Caco-2 (cell line): ENCODE measurements around the gene PDHB. TPM values are rescaled to one million over a fixed set of nuclear protein-coding genes. Genes with fewer than 3 reads are reported as not detected.
A peak's percentile ranks its signal among the peaks of the same experiment; 100 is the strongest.

Experiments used
- BruUV-seq: library from RNA; stranded (reverse); fragments of 400-500 nt; replicated peaks from 2 replicates; lab custom pipeline; 2021; lab: Mats Ljungman, UMichigan
- CTCF ChIA-PET: fragments of 300-600 bp; sonication (Branson Sonifier 250); formaldehyde crosslinking; loops from one replicate; lab custom pipeline; 2022; ENCODE audit warnings: antibody characterized with exemption; lab: Charles Lee
- POLR2A ChIA-PET: fragments of 300-600 bp; sonication (Branson Sonifier 250); formaldehyde crosslinking; loops from one replicate; lab custom pipeline; 2022; ENCODE audit warnings: antibody characterized with exemption; lab: Charles Lee
- DNase-seq, 2 experiments: peaks; one replicate each; pipeline versions ENCODE4 v3.0.0 to v3.0.0-alpha.2; 2020 to 2022
- H3K27me3 ChIP-seq: replicated peaks from 2 replicates; pipeline ENCODE4 v1.6.0; 2011; ENCODE audit warnings: low read length; ENCODE audit not compliant: control insufficient read depth, insufficient read depth
- H3K36me3 ChIP-seq: 2 replicates; pipeline ENCODE4 v1.5.1; 2011; ENCODE audit warnings: low read length; ENCODE audit not compliant: control insufficient read depth, insufficient read depth
- H3K4me1 ChIP-seq: fragments of 250-450 bp; sonication (Bioruptor Pico); 2 replicates; pipeline ENCODE4 v1.5.1; 2020; ENCODE audit warnings: mild to moderate bottlenecking
- H3K4me3 ChIP-seq: 2 replicates; pipeline ENCODE4 v1.5.1; 2011; ENCODE audit warnings: low read depth, mild to moderate bottlenecking, control low read depth, low read length
- H3K9me3 ChIP-seq: fragments of 250-450 bp; sonication (Bioruptor Pico); 2 replicates; pipeline ENCODE4 v1.5.1; 2020; ENCODE audit warnings: mild to moderate bottlenecking, moderate library complexity
- H3K27ac Mint-ChIP-seq: one replicate; pipeline ENCODE4 v1.8.0; 2022; ENCODE audit warnings: mixed read lengths; ENCODE audit not compliant: unreplicated experiment
- H3K27me3 Mint-ChIP-seq: one replicate; pipeline ENCODE4 v1.8.0; 2022; ENCODE audit warnings: mixed read lengths; ENCODE audit not compliant: insufficient read depth, unreplicated experiment
- H3K36me3 Mint-ChIP-seq: one replicate; pipeline ENCODE4 v1.8.0; 2022; ENCODE audit warnings: mild to moderate bottlenecking, mixed read lengths; ENCODE audit not compliant: insufficient read depth, unreplicated experiment
- H3K4me1 Mint-ChIP-seq: one replicate; pipeline ENCODE4 v1.8.0; 2022; ENCODE audit warnings: low read depth, mixed read lengths; ENCODE audit not compliant: unreplicated experiment
- H3K4me3 Mint-ChIP-seq: one replicate; pipeline ENCODE4 v1.8.0; 2022; ENCODE audit warnings: mild to moderate bottlenecking, moderate library complexity, mixed read lengths; ENCODE audit not compliant: unreplicated experiment
- H3K9me3 Mint-ChIP-seq: one replicate; pipeline ENCODE4 v1.8.0; 2022; ENCODE audit warnings: mixed read lengths; ENCODE audit not compliant: unreplicated experiment
- CTCF ChIP-seq, 2 experiments: fragments of 200-600 bp in 1 of 2; IDR thresholded peaks; 1 replicate in 1 of 2; 2 replicates in 1 of 2; pipeline versions ENCODE4 v1.5.1 to v1.8.0; 2011 to 2022; ENCODE audit warnings: antibody characterized with exemption in 1 of 2, control low read depth in 1 of 2, inconsistent platforms in 1 of 2, low read depth in 1 of 2, low read length in 1 of 2, mild to moderate bottlenecking in 1 of 2, moderate library complexity in 1 of 2; ENCODE audit not compliant: insufficient read depth in 1 of 2, severe bottlenecking in 1 of 2, unreplicated experiment in 1 of 2
- intact Hi-C: fragments of 100-400 bp; cut with micrococcal nuclease; formaldehyde crosslinking; loops from one replicate; pipeline ENCODE4 v1.10.0; 2022; ENCODE audit not compliant: unreplicated experiment
- total RNA-seq: library from RNA; stranded (reverse); gene quantifications from 2 replicates; pipeline ENCODE4 v1.2.3, GENCODE V29; 2022

PDHB gene
- total RNA-seq, 1 experiment from 2014 or later: 89.8 TPM

GRCh38 chr3:58432905-58433304 is 727 bp downstream of the PDHB start:
- CTCF ChIA-PET: no interaction called here
- no peak for TF ChIP-seq CTCF (IDR thresholded peaks at IDR 0.05; ENCODE audit: insufficient read depth in 1 of 2, low read depth in 1 of 2, low read length in 1 of 2, severe bottlenecking in 1 of 2, unreplicated experiment in 1 of 2)
- peak overlapping the region; percentile 82 for H3K27ac Mint-ChIP-seq
- Histone ChIP-seq H3K4me3 (peak overlapping the region; percentile 81), H3K4me1 (peaks cover 21% of the 10 kb centered on the region), H3K27me3 (no peaks in the 10 kb centered on the region), H3K36me3 (peaks cover 4% of the 10 kb centered on the region; the same call in 1 of the 2 replicates), H3K9me3 (no peaks in the 10 kb centered on the region)
- H3K4me1 Mint-ChIP-seq: peaks cover 15% of the 10 kb centered on the region
- no peaks in the 10 kb centered on the region for H3K27me3 Mint-ChIP-seq
- POLR2A ChIA-PET: interaction anchor here (0.7 kb wide), 1 partner anchor 38 kb away, joined by 3 read pairs; no protein-coding TSS in a partner anchor
- H3K4me3 Mint-ChIP-seq: peak overlapping the region; percentile 80
- BruUV-seq: no TSS peak
- DNase-seq: no peak
- peaks cover 38% of the 10 kb centered on the region for H3K36me3 Mint-ChIP-seq
- no peaks in the 10 kb centered on the region for H3K9me3 Mint-ChIP-seq
- intact Hi-C loops: loop anchor here (2.0 kb wide), 1 partner anchor 60 kb away; the partner anchor contains the start of gene KCTD6

DNA sequence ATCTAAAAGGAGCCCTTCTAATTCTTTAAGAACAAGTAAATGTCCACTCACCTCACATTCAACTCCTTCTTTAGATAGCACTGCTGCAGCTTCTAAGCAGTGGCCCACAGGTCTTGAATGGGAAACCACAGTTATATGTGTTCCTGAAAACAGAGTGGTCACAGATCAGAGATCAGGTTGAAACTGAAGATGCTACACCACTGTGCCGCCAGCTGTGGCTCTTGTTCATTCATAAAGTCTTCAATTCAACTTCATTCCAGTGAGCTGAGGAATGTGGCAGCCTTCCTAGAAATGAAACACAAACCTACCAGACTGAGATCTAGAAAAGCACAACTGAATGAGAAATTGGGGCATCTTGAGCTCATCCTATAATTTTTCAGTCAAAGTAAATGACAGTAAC is 4.0 kb downstream of the PDHB start:
- Histone ChIP-seq H3K9me3 (no peaks in the 10 kb centered on the region), H3K4me1 (peaks cover 7% of the 10 kb centered on the region), H3K4me3 (no peak overlapping the region), H3K36me3 (peaks cover 4% of the 10 kb centered on the region; the same call in 1 of the 2 replicates), H3K27me3 (no peaks in the 10 kb centered on the region)
- ChIA-PET CTCF (no interaction called here), POLR2A (no interaction called here)
- Mint-ChIP-seq H3K36me3 (peaks cover 55% of the 10 kb centered on the region), H3K4me3 (no peak overlapping the region), H3K4me1 (peaks cover 6% of the 10 kb centered on the region), H3K9me3 (no peaks in the 10 kb centered on the region), H3K27me3 (no peaks in the 10 kb centered on the region), H3K27ac (no peak overlapping the region)
- intact Hi-C loops: no loop called here
- no TSS peak for BruUV-seq
- no peak for TF ChIP-seq CTCF (IDR thresholded peaks at IDR 0.05; ENCODE audit: insufficient read depth in 1 of 2, low read depth in 1 of 2, low read length in 1 of 2, severe bottlenecking in 1 of 2, unreplicated experiment in 1 of 2)
- no peak for DNase-seq

- H3K27ac Mint-ChIP-seq: no peak overlapping the region
- ChIA-PET POLR2A (no interaction called here), CTCF (no interaction called here)
- peaks cover 7% of the 10 kb centered on the region for H3K4me1 Mint-ChIP-seq
- intact Hi-C loops: no loop called here
- no TSS peak for BruUV-seq
- no peaks in the 10 kb centered on the region for H3K9me3 Mint-ChIP-seq
- Histone ChIP-seq H3K36me3 (peaks cover 5% of the 10 kb centered on the region; the same call in 1 of the 2 replicates), H3K9me3 (no peaks in the 10 kb centered on the region), H3K4me1 (peaks cover 6% of the 10 kb centered on the region), H3K27me3 (no peaks in the 10 kb centered on the region), H3K4me3 (no peak overlapping the region)
- peaks cover 57% of the 10 kb centered on the region for H3K36me3 Mint-ChIP-seq
- H3K4me3 Mint-ChIP-seq: no peak overlapping the region
- TF ChIP-seq CTCF (IDR thresholded peaks at IDR 0.05; ENCODE audit: insufficient read depth in 1 of 2, low read depth in 1 of 2, low read length in 1 of 2, severe bottlenecking in 1 of 2, unreplicated experiment in 1 of 2): no peak
- H3K27me3 Mint-ChIP-seq: no peaks in the 10 kb centered on the region
- no peak for DNase-seq
Measured at GRCh38 chr3:58427661-58428361, 5.8 kb downstream of the PDHB start.
